K562 (cell line): ENCODE results near the gene CDAN1. TPM values are rescaled to one million over a fixed set of nuclear protein-coding genes. Genes with fewer than 3 reads are reported as not detected.

Experiments used
- ATAC-seq: fragments of 200-7000 bp; cut with Tn5 transposase; 3 replicates; pipeline ENCODE4 v1.9.1; 2020; ENCODE audit warnings: moderate library complexity
- BruUV-seq: library from RNA; stranded (reverse); fragments of 400-500 nt; replicated peaks from 2 replicates; lab custom pipeline; 2021; lab: Mats Ljungman, UMichigan
- CTCF ChIA-PET: fragments of 300-600 bp; formaldehyde crosslinking; extraction: SDS; loops from one replicate; lab custom pipeline; 2021; ENCODE audit warnings: low intra/inter-chr PET ratio; lab: Yijun Ruan, JAX
- POLR2A ChIA-PET: fragments of 300-600, 350-650 bp; sonication (Branson Sonifier 250); formaldehyde crosslinking; extraction: SDS; loops from one replicate; lab custom pipeline; 2021; ENCODE audit warnings: antibody characterized with exemption, inconsistent platforms; lab: Yijun Ruan, JAX
- DNase-seq, 4 experiments: peaks; one replicate each; pipeline versions ENCODE4 v3.0.0 to v3.0.0-alpha.2; 2011 to 2018; ENCODE audit warnings: low spot score in 3 of 4, mixed read lengths in 3 of 4; ENCODE audit errors: extremely low read depth in 1 of 4
- FAIRE-seq: peaks from 2 replicates; lab custom pipeline; 2011; peaks lifted over from hg19 to GRCh38; lab: Jason Lieb, UNC
- H2AFZ ChIP-seq: 2 replicates; pipeline ENCODE4 v1.6.0; 2011; ENCODE audit warnings: low read depth, low read length, control low read depth, inconsistent platforms
- H3K27ac ChIP-seq: fragments of 200-600 bp; 3 replicates; pipeline ENCODE4 v1.8.0; 2011; ENCODE audit warnings: low read depth, mild to moderate bottlenecking, control low read depth, inconsistent platforms, low read length, moderate library complexity, mixed read lengths; ENCODE audit errors: extremely low read depth
- H3K27me3 ChIP-seq, 2 experiments: fragments of 300-600 bp in 1 of 2; 2 replicates in 1 of 2; 3 replicates in 1 of 2; pipeline versions ENCODE4 v1.6.0 to v1.8.0; 2011; ENCODE audit warnings: inconsistent platforms in 2 of 2, low read length in 2 of 2, mild to moderate bottlenecking in 1 of 2, mixed read lengths in 1 of 2, moderate library complexity in 1 of 2; ENCODE audit not compliant: control insufficient read depth in 2 of 2, insufficient read depth in 2 of 2
- H3K36me3 ChIP-seq: fragments of 300-600 bp; 3 replicates; pipeline ENCODE4 v1.8.0; 2011; ENCODE audit warnings: mild to moderate bottlenecking, low read length, inconsistent platforms; ENCODE audit not compliant: control insufficient read depth, insufficient read depth
- H3K4me1 ChIP-seq, 2 experiments: fragments of 200-600 bp in 1 of 2; replicated peaks in 1 of 2; 2 replicates in 1 of 2; 3 replicates in 1 of 2; pipeline versions ENCODE4 v1.5.1 to v1.8.0; 2011; ENCODE audit warnings: inconsistent platforms in 2 of 2, low read length in 2 of 2, mild to moderate bottlenecking in 1 of 2, mixed read lengths in 1 of 2, moderate library complexity in 1 of 2; ENCODE audit not compliant: control insufficient read depth in 2 of 2, insufficient read depth in 2 of 2
- H3K4me2 ChIP-seq: 2 replicates; pipeline ENCODE4 v1.6.1; 2011; ENCODE audit warnings: low read length, control low read depth, inconsistent platforms, mixed read lengths; ENCODE audit not compliant: insufficient read depth
- H3K4me3 ChIP-seq: fragments of 200-600 bp; sonication (generic), shearing (Covaris generic); 2 replicates; pipeline ENCODE4 v1.5.1; 2016; ENCODE audit warnings: control low read depth, inconsistent platforms
- H3K79me2 ChIP-seq: fragments of 200-600 bp; 3 replicates; pipeline ENCODE4 v1.8.0; 2011; ENCODE audit warnings: low read length, inconsistent platforms; ENCODE audit not compliant: control insufficient read depth, insufficient read depth
- H3K9ac ChIP-seq, 2 experiments: 2 replicates each; pipeline versions ENCODE4 v1.6.0 to v1.6.1; 2011; ENCODE audit warnings: low read depth in 2 of 2, low read length in 2 of 2, control low read depth in 1 of 2, inconsistent platforms in 1 of 2, mild to moderate bottlenecking in 1 of 2, mixed read lengths in 1 of 2; ENCODE audit not compliant: insufficient read depth in 1 of 2
- H3K9me1 ChIP-seq: one replicate; pipeline ENCODE4 v1.6.0; 2011; ENCODE audit warnings: inconsistent platforms, mild to moderate bottlenecking, low read length, moderate library complexity; ENCODE audit not compliant: control insufficient read depth, insufficient read depth
- H3K9me3 ChIP-seq: replicated peaks from 2 replicates; pipeline ENCODE4 v1.5.1; 2011; ENCODE audit warnings: low read depth, low read length, inconsistent platforms; ENCODE audit not compliant: control insufficient read depth, insufficient read depth
- H4K20me1 ChIP-seq: replicated peaks from 2 replicates; pipeline ENCODE4 v1.6.1; 2011; ENCODE audit warnings: low read length, inconsistent platforms, mixed read lengths; ENCODE audit not compliant: control insufficient read depth, insufficient read depth
- BACH1 ChIP-seq: fragments of 200-800 bp; sonication (Bioruptor generic); IDR thresholded peaks from 2 replicates; pipeline ENCODE4 v1.6.1; 2016; ENCODE audit warnings: missing genetic modification characterization, missing compliant biosample characterization
- EGR1 ChIP-seq: fragments of 450-650 bp; conservative IDR thresholded peaks from 2 replicates; pipeline ENCODE4 v1.6.1; 2017; ENCODE audit warnings: mild to moderate bottlenecking
- KLF6 ChIP-seq: fragments of 250-450 bp; sonication (Bioruptor Pico); IDR thresholded peaks from 2 replicates; pipeline ENCODE4 v1.4.0; 2020; ENCODE audit warnings: mild to moderate bottlenecking, moderate library complexity, borderline replicate concordance
- MCM3 ChIP-seq: fragments of 450-650 bp; IDR thresholded peaks from 2 replicates; pipeline ENCODE4 v1.6.1; 2016
- POLR2B ChIP-seq: fragments of 450-650 bp; IDR thresholded peaks from 2 replicates; pipeline ENCODE4 v1.6.1; 2018; ENCODE audit warnings: low read depth; ENCODE audit not compliant: partially characterized antibody
- TFAP4 ChIP-seq: sonication (generic); formaldehyde crosslinking; IDR thresholded peaks from 2 replicates; pipeline ENCODE4 v1.8.0; 2022; ENCODE audit warnings: missing genetic modification reagents, mild to moderate bottlenecking, moderate library complexity, borderline replicate concordance
- ZNF12 ChIP-seq: sonication (generic); formaldehyde crosslinking; IDR thresholded peaks from 2 replicates; pipeline ENCODE4 v1.4.0; 2020; ENCODE audit warnings: mild to moderate bottlenecking, missing genetic modification reagents
- ZNF551 ChIP-seq: fragments of 250-450 bp; sonication (Bioruptor Pico); IDR thresholded peaks from 2 replicates; pipeline ENCODE4 v1.5.0; 2021; ENCODE audit warnings: mild to moderate bottlenecking, moderate library complexity
- ZNF695 ChIP-seq: fragments of 450-650 bp; formaldehyde crosslinking; IDR thresholded peaks from 2 replicates; pipeline ENCODE4 v1.4.0; 2020; ENCODE audit warnings: mild to moderate bottlenecking, moderate library complexity
- WGBS: fragments of 100-300 bp; shearing (Covaris generic); methylation state at CpG from one replicate; pipeline ENCODE4 v1.1.6; 2016; ENCODE audit warnings: low coverage, mixed read lengths; ENCODE audit not compliant: insufficient coverage; ENCODE audit errors: missing lambda C conversion rate; 5-methylcytosine and 5-hydroxymethylcytosine counted together
- in situ Hi-C: fragments of 300-500 bp; cut with MboI; formaldehyde crosslinking; loops from 4 replicates; pipeline ENCODE4 v1.15.0; 2018; ENCODE audit warnings: inconsistent platforms, mixed read lengths
- intact Hi-C: fragments of 100-400 bp; cut with micrococcal nuclease; formaldehyde crosslinking; loops from 2 replicates; pipeline ENCODE4 v1.14.2; 2022
- polyA plus RNA-seq, 8 experiments: library from polyadenylated mRNA; depleted of rRNA in 4 of 8; stranded (reverse) in 5 of 8; unstranded in 3 of 8; fragments of >200 nt; fragmentation: Nextera tagmentation in 2 of 8; fragmentation: Illumina TruSeq in 1 of 8; extraction: Ambion mirVana in 2 of 8; extraction: Trizol in 1 of 8; gene quantifications; 2 replicates each; pipeline versions ENCODE4 v1.2.1 to v1.2.3, GENCODE V29; 2011 to 2014; ENCODE audit warnings: inconsistent platforms in 1 of 8, missing spikeins in 1 of 8
- total RNA-seq, 7 experiments: library from RNA; depleted of rRNA in 6 of 7; stranded (reverse); fragments of >200 nt in 6 of 7; fragmentation: Illumina TruSeq in 2 of 7; extraction: Trizol in 2 of 7; gene quantifications; 2 replicates each; pipeline versions ENCODE4 v1.2.1 to v1.2.3, GENCODE V29; 2011 to 2021; ENCODE audit warnings: low replicate concordance in 1 of 7

Gene CDAN1
- total and polyA plus RNA-seq, 9 of the 15 experiments (the other 6 are each of a cell fraction or from before 2014, with no cell fraction given), result 1.6 to 34.4 (median 13.8) TPM

- no peaks in the 10 kb centered on the region for H3K9me1 ChIP-seq
- BruUV-seq, result TSS peak; percentile 60
- no peak overlapping the region for H3K27ac ChIP-seq
- 89% methylated on average over 17 of the region's 19 CpGs for WGBS
- peaks cover 22% of the 10 kb centered on the region for H3K79me2 ChIP-seq
- ATAC-seq (no peak), FAIRE-seq (no peak), DNase-seq (no peak)
- H4K20me1 ChIP-seq, result peaks cover 4% of the 10 kb centered on the region; the same call in 1 of the 2 replicates
- peaks cover 52% of the 10 kb centered on the region for H3K36me3 ChIP-seq
- H3K4me2 ChIP-seq, result peak overlapping the region; percentile 92
- TF ChIP-seq BACH1 (tag) (no peak), POLR2B (no peak), EGR1 (no peak), KLF6 (CRISPR knock-in tag) (no peak), MCM3 (no peak), ZNF695 (no peak), TFAP4 (CRISPR knock-in tag) (peak; percentile 32; the same call in 1 of the 2 replicates), ZNF551 (CRISPR knock-in tag) (no peak), ZNF12 (0 out of 2 replicates have a peak, but pooled peaks have one; percentile 24)
- ChIA-PET POLR2A (interaction anchor here (0.6 to 1.7 kb wide), 5 partner anchors 9 to 524 kb away, joined by 3 to 6 read pairs (median 4); no protein-coding TSS in a partner anchor), CTCF (no interaction called here)
- H3K9me3 ChIP-seq, result no peaks in the 10 kb centered on the region
- intact Hi-C loops (loop anchor here (2.0 kb wide), 2 partner anchors 185 to 191 kb away; partner anchors contain the start of gene TTBK2), in situ Hi-C loops (no loop called here)
- H3K9ac ChIP-seq, result peak overlapping the region; percentile 88 to 94; a peak in 3 of 4 replicates
- no peaks in the 10 kb centered on the region for H3K27me3 ChIP-seq
- H3K4me1 ChIP-seq, result peaks cover 5 to 27% of the 10 kb centered on the region in 2 experiments; a peak in 4 of 5 replicates
- H3K4me3 ChIP-seq, result peak overlapping the region; percentile 96
- H2AFZ ChIP-seq, result peak overlapping the region; percentile 46; the same call in 1 of the 2 replicates
These were observed 1.4 kb downstream of the CDAN1 start for GRCh38 chr15:42735382-42736165.
